Esophagus muscularis mucosa (tissue), 3 donors: ENCODE results near the gene TRIM52.

Experiments
- CTCF ChIP-seq, 3 experiments: fragments of 200-600 bp in 2 of 3; fragments of 450-650 bp in 1 of 3; sonication (generic) in 2 of 3; IDR thresholded peaks; one replicate each; pipeline ENCODE4 v1.5.1; 2017 to 2019; ENCODE audit warnings: antibody characterized with exemption in 3 of 3, mild to moderate bottlenecking in 2 of 3, moderate library complexity in 1 of 3
- POLR2AphosphoS5 ChIP-seq, 2 donors: sonication (generic); formaldehyde crosslinking; IDR thresholded peaks; one replicate each; pipeline ENCODE4 v1.6.1; 2017; ENCODE audit warnings: antibody characterized with exemption in 2 of 2

GRCh38 chr5:181280251-181280762 is 19.4 kb upstream of the TRIM52 start:
- TF ChIP-seq CTCF (IDR thresholded peaks at IDR 0.05) (no peak), POLR2AphosphoS5 (IDR thresholded peaks at IDR 0.05) (no peak)
